ENCODE data around the gene TECPR2. TPM values are rescaled to one million over a fixed set of nuclear protein-coding genes. Genes with fewer than 3 reads are reported as not detected.

The TECPR2 gene
- 6.4 and 7.4 TPM in 2 replicates for total RNA-seq

GRCh38 chr14:102362545-102363181, at the start of gene TECPR2, which contains the start of gene CINP:
Gene TECPR2, plus strand, starts transcription at chr14:102362941. Its CDS starts 13,781 bp downstream, at chr14:102376722.
Gene CINP, minus strand, starts transcription at chr14:102362890. Its CDS starts 39 bp downstream, at chr14:102362851.
- intact Hi-C loops (cut with micrococcal nuclease): loop anchor here (1.0 to 5.0 kb wide), 6 partner anchors 46 to 460 kb away; partner anchors contain the start of genes DYNC1H1 and RCOR1

GRCh38 chr14:102314242-102315011, 48.3 kb upstream of the TECPR2 start:
- Mint-ChIP-seq H3K9me3 (no peaks in the 10 kb centered on the region), H3K27me3 (peaks cover 2% of the 10 kb centered on the region), H3K36me3 (ENCODE audit: low read depth) (no peaks in the 10 kb centered on the region), H3K4me1 (peaks cover 45% of the 10 kb centered on the region), H3K27ac (peak overlapping the region; percentile 42), H3K4me3 (peak overlapping the region; percentile 83)
- intact Hi-C loops (cut with micrococcal nuclease): loop anchor here (1.0 to 10.0 kb wide), 10 partner anchors 9 to 1020 kb away; partner anchors contain the start of genes EIF5, HSP90AA1, MOK and PPP2R5C
- peak; percentile 95 for DNase-seq

More at GRCh38 chr14:102362545-102363181, at the start of gene TECPR2, which contains the start of gene CINP:
- Mint-ChIP-seq H3K36me3 (ENCODE audit: low read depth) (peaks cover 15% of the 10 kb centered on the region), H3K4me3 (no peak within 1 kb of the TSS), H3K9me3 (no peaks in the 10 kb centered on the region), H3K27ac (peak within 1 kb of the TSS; percentile 92), H3K27me3 (peaks cover 2% of the 10 kb centered on the region), H3K4me1 (peaks cover 27% of the 10 kb centered on the region)
- peak; percentile 98 for DNase-seq

- Mint-ChIP-seq H3K4me1 (peaks cover 46% of the 10 kb centered on the region), H3K27me3 (peaks cover 2% of the 10 kb centered on the region), H3K27ac (peak overlapping the region; percentile 42), H3K36me3 (ENCODE audit: low read depth) (no peaks in the 10 kb centered on the region), H3K9me3 (no peaks in the 10 kb centered on the region), H3K4me3 (peak overlapping the region; percentile 83)
- no peak for DNase-seq
- intact Hi-C loops (cut with micrococcal nuclease): loop anchor here (2.0 to 10.0 kb wide), 8 partner anchors 133 to 1020 kb away; partner anchors contain the start of genes EIF5, HSP90AA1, PPP2R5C and RCOR1
These were observed 47.6 kb upstream of the TECPR2 start for GRCh38 chr14:102315121-102315520.

- peak overlapping the region; percentile 99 for H3K4me3 Mint-ChIP-seq
- DNase-seq: peak; percentile 81
- peak overlapping the region; percentile 97 for H3K27ac Mint-ChIP-seq
- H3K4me1 Mint-ChIP-seq: peaks cover 51% of the 10 kb centered on the region
- no peaks in the 10 kb centered on the region for H3K9me3 Mint-ChIP-seq
- intact Hi-C loops (cut with micrococcal nuclease): loop anchor here (1.0 to 10.0 kb wide), 10 partner anchors 46 to 1018 kb away; partner anchors contain the start of genes CINP, EIF5, PPP2R5C and RCOR1
- H3K36me3 Mint-ChIP-seq (ENCODE audit: low read depth): no peaks in the 10 kb centered on the region
- H3K27me3 Mint-ChIP-seq: peaks cover 2% of the 10 kb centered on the region
These were observed 46.4 kb upstream of the TECPR2 start for GRCh38 chr14:102316338-102316742.

- Mint-ChIP-seq H3K36me3 (ENCODE audit: low read depth) (peaks cover 2% of the 10 kb centered on the region), H3K27me3 (peaks cover 2% of the 10 kb centered on the region), H3K9me3 (no peaks in the 10 kb centered on the region), H3K4me3 (peak overlapping the region; percentile 99), H3K27ac (peak overlapping the region; percentile 97), H3K4me1 (peaks cover 54% of the 10 kb centered on the region)
- intact Hi-C loops (cut with micrococcal nuclease): loop anchor here (1.0 to 10.0 kb wide), 10 partner anchors 45 to 1018 kb away; partner anchors contain the start of genes CINP, EIF5, PPP2R5C and RCOR1
- peak; percentile 99 for DNase-seq
These were observed 45.8 kb upstream of the TECPR2 start for GRCh38 chr14:102316743-102317563.

GRCh38 chr14:102317564-102318248, 45.0 kb upstream of the TECPR2 start:
- DNase-seq: peak; percentile 72
- Mint-ChIP-seq H3K27me3 (peaks cover 2% of the 10 kb centered on the region), H3K36me3 (ENCODE audit: low read depth) (peaks cover 2% of the 10 kb centered on the region), H3K4me3 (peak overlapping the region; percentile 99), H3K4me1 (peaks cover 54% of the 10 kb centered on the region), H3K27ac (peak overlapping the region; percentile 97), H3K9me3 (no peaks in the 10 kb centered on the region)
- intact Hi-C loops (cut with micrococcal nuclease): loop anchor here (2.0 to 10.0 kb wide), 9 partner anchors 135 to 1017 kb away; partner anchors contain the start of genes EIF5, PPP2R5C and RCOR1

GRCh38 chr14:102318781-102319276, 43.9 kb upstream of the TECPR2 start:
- peaks cover 4% of the 10 kb centered on the region for H3K36me3 Mint-ChIP-seq (ENCODE audit: low read depth)
- H3K4me1 Mint-ChIP-seq: peaks cover 51% of the 10 kb centered on the region
- H3K27me3 Mint-ChIP-seq: peaks cover 2% of the 10 kb centered on the region
- H3K27ac Mint-ChIP-seq: peak overlapping the region; percentile 97
- H3K9me3 Mint-ChIP-seq: no peaks in the 10 kb centered on the region
- peak overlapping the region; percentile 99 for H3K4me3 Mint-ChIP-seq
- intact Hi-C loops (cut with micrococcal nuclease): loop anchor here (2.0 to 10.0 kb wide), 7 partner anchors 137 to 1016 kb away; partner anchors contain the start of genes EIF5, PPP2R5C and RCOR1
- no peak for DNase-seq

GRCh38 chr14:102319351-102320032, 43.2 kb upstream of the TECPR2 start, which contains the start of gene ZNF839:
Gene ZNF839, plus strand, starts transcription at chr14:102319746. Its CDS starts 20 bp downstream, at chr14:102319766.
- peak within 1 kb of the TSS; percentile 99 for H3K4me3 Mint-ChIP-seq
- H3K4me1 Mint-ChIP-seq: peaks cover 46% of the 10 kb centered on the region
- H3K27me3 Mint-ChIP-seq: peaks cover 1% of the 10 kb centered on the region
- peak within 1 kb of the TSS; percentile 97 for H3K27ac Mint-ChIP-seq
- peaks cover 4% of the 10 kb centered on the region for H3K36me3 Mint-ChIP-seq (ENCODE audit: low read depth)
- no peaks in the 10 kb centered on the region for H3K9me3 Mint-ChIP-seq
- intact Hi-C loops (cut with micrococcal nuclease): loop anchor here (2.0 to 10.0 kb wide), 7 partner anchors 137 to 1015 kb away; partner anchors contain the start of genes EIF5, PPP2R5C and RCOR1
- peak; percentile 99 for DNase-seq

GRCh38 chr14:102320033-102320660, 42.6 kb upstream of the TECPR2 start:
- H3K27me3 Mint-ChIP-seq: no peaks in the 10 kb centered on the region
- H3K4me3 Mint-ChIP-seq: peak overlapping the region; percentile 93
- peaks cover 40% of the 10 kb centered on the region for H3K4me1 Mint-ChIP-seq
- H3K27ac Mint-ChIP-seq: peak overlapping the region; percentile 88
- peak; percentile 80 for DNase-seq
- no peaks in the 10 kb centered on the region for H3K9me3 Mint-ChIP-seq
- H3K36me3 Mint-ChIP-seq (ENCODE audit: low read depth): peaks cover 4% of the 10 kb centered on the region
- intact Hi-C loops (cut with micrococcal nuclease): no loop called here

- Mint-ChIP-seq H3K4me1 (peaks cover 38% of the 10 kb centered on the region), H3K27me3 (no peaks in the 10 kb centered on the region), H3K4me3 (peak overlapping the region; percentile 93), H3K36me3 (ENCODE audit: low read depth) (peaks cover 4% of the 10 kb centered on the region), H3K9me3 (no peaks in the 10 kb centered on the region), H3K27ac (peak overlapping the region; percentile 88)
- no peak for DNase-seq
- intact Hi-C loops (cut with micrococcal nuclease): no loop called here
These were observed 41.9 kb upstream of the TECPR2 start for GRCh38 chr14:102320671-102321455.

Data from activated CD4-positive, alpha-beta T cell treated with anti-CD3 and anti-CD28 coated beads, Interleukin-2, amount 10 ng/mL, durations not matched to agents 24 days and 14 days (primary cell).